LNCAP (cell line): ENCODE results near the gene MARCHF7.

Source experiments
- TF ChIP-seq, protein P1 (sequence below): fragments of 450-650 bp; IDR thresholded peaks from 2 replicates; pipeline ENCODE4 v1.5.1; 2017; ENCODE audit warnings: mild to moderate bottlenecking

Gene MARCHF7

DNA sequence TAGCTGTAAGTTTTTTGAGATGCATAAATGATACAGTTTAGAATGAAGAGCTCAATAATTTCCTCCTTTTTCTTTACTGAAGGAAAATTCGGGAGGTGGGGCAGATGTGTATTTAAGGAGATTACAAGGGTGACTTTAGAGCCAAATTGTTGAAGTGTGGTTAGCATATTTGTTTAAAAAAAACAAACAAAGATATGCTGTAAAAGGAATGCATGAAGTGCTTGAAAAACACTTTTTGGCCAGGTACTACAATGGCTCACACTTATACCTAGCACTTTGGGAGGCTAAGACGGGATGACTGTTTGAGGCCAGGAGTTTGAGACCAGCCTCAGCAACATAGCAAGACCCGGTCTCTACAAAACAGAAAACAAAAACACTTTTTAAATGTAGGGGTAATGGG lies 47.3 kb downstream of the MARCHF7 start:
- TF ChIP-seq, protein P1, sequence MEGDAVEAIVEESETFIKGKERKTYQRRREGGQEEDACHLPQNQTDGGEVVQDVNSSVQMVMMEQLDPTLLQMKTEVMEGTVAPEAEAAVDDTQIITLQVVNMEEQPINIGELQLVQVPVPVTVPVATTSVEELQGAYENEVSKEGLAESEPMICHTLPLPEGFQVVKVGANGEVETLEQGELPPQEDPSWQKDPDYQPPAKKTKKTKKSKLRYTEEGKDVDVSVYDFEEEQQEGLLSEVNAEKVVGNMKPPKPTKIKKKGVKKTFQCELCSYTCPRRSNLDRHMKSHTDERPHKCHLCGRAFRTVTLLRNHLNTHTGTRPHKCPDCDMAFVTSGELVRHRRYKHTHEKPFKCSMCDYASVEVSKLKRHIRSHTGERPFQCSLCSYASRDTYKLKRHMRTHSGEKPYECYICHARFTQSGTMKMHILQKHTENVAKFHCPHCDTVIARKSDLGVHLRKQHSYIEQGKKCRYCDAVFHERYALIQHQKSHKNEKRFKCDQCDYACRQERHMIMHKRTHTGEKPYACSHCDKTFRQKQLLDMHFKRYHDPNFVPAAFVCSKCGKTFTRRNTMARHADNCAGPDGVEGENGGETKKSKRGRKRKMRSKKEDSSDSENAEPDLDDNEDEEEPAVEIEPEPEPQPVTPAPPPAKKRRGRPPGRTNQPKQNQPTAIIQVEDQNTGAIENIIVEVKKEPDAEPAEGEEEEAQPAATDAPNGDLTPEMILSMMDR: no peak

DNA sequence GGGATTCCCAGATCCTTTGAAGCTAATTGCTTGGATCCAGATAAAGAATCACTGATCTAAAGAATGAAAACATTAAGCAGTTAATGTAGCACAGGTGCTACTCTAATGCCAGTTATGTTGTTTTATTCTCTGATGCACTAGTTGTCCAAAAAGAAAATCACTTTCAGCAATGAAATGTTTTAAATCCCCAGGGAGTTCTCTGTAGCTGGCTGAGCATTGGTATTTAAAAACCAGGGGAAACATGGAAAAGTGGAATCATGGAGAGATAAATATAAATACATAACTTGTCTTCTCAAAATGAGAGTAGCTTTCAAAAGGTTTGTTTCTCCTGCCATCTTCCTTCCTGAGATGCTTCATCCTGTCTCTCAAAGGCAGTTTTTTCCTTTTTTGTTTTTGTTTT lies 48.0 kb downstream of the MARCHF7 start:
- TF ChIP-seq, protein P1: no peak

DNA sequence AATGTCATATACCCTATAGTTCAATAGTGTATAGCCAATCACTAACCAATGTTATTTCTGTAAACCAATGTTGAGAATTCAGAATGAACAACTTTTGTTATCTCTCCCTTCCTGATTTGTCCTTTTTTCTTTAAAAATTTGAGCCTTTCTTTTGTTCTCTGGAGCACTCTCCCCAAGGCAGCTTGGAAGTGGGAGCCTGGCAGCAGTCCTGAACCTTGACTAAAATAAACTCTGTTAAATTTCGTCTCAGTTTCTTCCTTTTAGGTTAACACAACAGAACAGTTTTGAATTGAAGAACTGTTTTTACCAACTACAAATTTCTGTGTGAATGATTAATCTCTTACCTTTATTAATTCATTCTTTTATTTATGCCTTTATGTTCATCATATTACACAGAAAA lies 49.8 kb downstream of the MARCHF7 start:
- TF ChIP-seq, protein P1: no peak
